Measurements from ENCODE around the gene TNF.

Gene TNF

GRCh38 chr6:31572041-31572911 is 3.1 kb upstream of the TNF start, which contains the start of gene LTA:
Gene LTA, plus strand, starts transcription at chr6:31572289. Its CDS starts 454 bp downstream, at chr6:31572743.
- DNase-seq: no peak

GRCh38 chr6:31573239-31574105 is 1.9 kb upstream of the TNF start:
- DNase-seq: no peak

GRCh38 chr6:31574106-31575061 is 981 bp upstream of the TNF start:
- DNase-seq: no peak

GRCh38 chr6:31575952-31576685 is 754 bp downstream of the TNF start:
- no peak for DNase-seq

GRCh38 chr6:31576897-31577578 is 1.7 kb downstream of the TNF start:
- DNase-seq: no peak

- no peak for DNase-seq
These were observed 2.2 kb downstream of the TNF start for GRCh38 chr6:31577579-31577966.

- no peak for DNase-seq
These were observed 3.1 kb downstream of the TNF start for GRCh38 chr6:31578184-31579118.

GRCh38 chr6:31579119-31579505 is 3.7 kb downstream of the TNF start:
- no peak for DNase-seq

- DNase-seq: no peak
These were observed 4.4 kb downstream of the TNF start for GRCh38 chr6:31579546-31580437.

- DNase-seq: no peak
These were observed 5.0 kb downstream of the TNF start for GRCh38 chr6:31580438-31580740.

GRCh38 chr6:31580807-31581433 is 5.6 kb downstream of the TNF start:
- peak in 53 of 56 donors; percentile 24 to 92 (median 72) for DNase-seq

- DNase-seq: peak in 9 of 56 donors; percentile 13 to 50 (median 32)
These were observed 6.3 kb downstream of the TNF start for GRCh38 chr6:31581434-31582229.

GRCh38 chr6:31582230-31582643 is 6.9 kb downstream of the TNF start, which contains the start of gene LTB:
Gene LTB, minus strand, starts transcription at chr6:31582424. Its CDS starts 7 bp downstream, at chr6:31582417.
- no peak for DNase-seq

GRCh38 chr6:31585491-31585890 is 10.1 kb downstream of the TNF start:
- DNase-seq: no peak

- peak in 6 of 56 donors; percentile 3 to 11 (median 6) for DNase-seq
These were observed 10.6 kb downstream of the TNF start, which contains the start of gene LST1 for GRCh38 chr6:31586008-31586407. Gene LST1, plus strand, starts transcription at chr6:31586277. Its CDS starts 1,023 bp downstream, at chr6:31587300.
